Panc1 (cell line): ENCODE results near the gene S100P. TPM values are rescaled to one million over a fixed set of nuclear protein-coding genes. Genes with fewer than 3 reads are reported as not detected.

ENCODE experiments used
- ATAC-seq: fragments of 200-7000 bp; cut with Tn5 transposase; 2 replicates; pipeline ENCODE4 v1.9.1; 2020; ENCODE audit warnings: mild to moderate bottlenecking, moderate library complexity
- BruUV-seq: library from RNA; stranded (reverse); fragments of 400-500 nt; replicated peaks from 2 replicates; lab custom pipeline; 2021; lab: Mats Ljungman, UMichigan
- CTCF ChIA-PET: fragments of 300-600 bp; sonication (Branson Sonifier 250); formaldehyde crosslinking; loops from one replicate; lab custom pipeline; 2022; ENCODE audit warnings: antibody characterized with exemption; lab: Charles Lee
- POLR2A ChIA-PET: fragments of 300-600 bp; sonication (Branson Sonifier 250); formaldehyde crosslinking; loops from one replicate; lab custom pipeline; 2022; ENCODE audit warnings: antibody characterized with exemption; lab: Charles Lee
- DNase-seq: peaks from one replicate; pipeline ENCODE4 v3.0.0-alpha.2; 2010; ENCODE audit warnings: low read depth, low spot score
- H3K27ac ChIP-seq: 2 replicates; pipeline ENCODE4 v1.5.1; 2011; ENCODE audit warnings: mild to moderate bottlenecking, low read length, inconsistent platforms
- H3K27me3 ChIP-seq: fragments of 200-500 bp; sonication (Bioruptor generic); 2 replicates; pipeline ENCODE4 v1.6.0; 2014; ENCODE audit warnings: low read length, inconsistent platforms; ENCODE audit not compliant: control insufficient read depth, insufficient read depth
- H3K36me3 ChIP-seq: fragments of 200-500 bp; sonication (Bioruptor generic); 2 replicates; pipeline ENCODE4 v1.5.1; 2014; ENCODE audit warnings: inconsistent platforms, mild to moderate bottlenecking, low read length, moderate library complexity; ENCODE audit not compliant: control insufficient read depth, insufficient read depth
- H3K4me1 ChIP-seq: 2 replicates; pipeline ENCODE4 v1.5.1; 2011; ENCODE audit warnings: inconsistent platforms, mild to moderate bottlenecking, low read length, moderate library complexity; ENCODE audit not compliant: control insufficient read depth, insufficient read depth
- H3K4me3 ChIP-seq, 2 experiments: 2 replicates each; pipeline ENCODE4 v1.5.1; 2011 to 2012; ENCODE audit warnings: low read depth in 2 of 2, low read length in 2 of 2, mild to moderate bottlenecking in 2 of 2, inconsistent platforms in 1 of 2, moderate library complexity in 1 of 2
- H3K9me3 ChIP-seq: fragments of 200-500 bp; sonication (Bioruptor generic); 2 replicates; pipeline ENCODE4 v1.5.1; 2014; ENCODE audit warnings: low read depth, mild to moderate bottlenecking, inconsistent platforms, low read length, moderate library complexity; ENCODE audit not compliant: control insufficient read depth, insufficient read depth
- POLR2AphosphoS5 ChIP-seq: IDR thresholded peaks from 2 replicates; pipeline ENCODE4 v1.6.1; 2012; ENCODE audit warnings: mild to moderate bottlenecking, low read depth, low read length, moderate library complexity
- SIN3A ChIP-seq: IDR thresholded peaks from 2 replicates; pipeline ENCODE4 v1.6.1; 2012; ENCODE audit warnings: low read depth, mild to moderate bottlenecking, low read length, moderate library complexity, borderline replicate concordance; ENCODE audit not compliant: insufficient read depth
- TCF7L2 ChIP-seq: IDR thresholded peaks from 2 replicates; pipeline ENCODE4 v1.6.1; 2011; ENCODE audit warnings: mild to moderate bottlenecking, low read depth, low read length, inconsistent platforms
- in situ Hi-C: cut with HindIII; loops from 2 replicates; pipeline ENCODE4 v1.10.0; 2016; ENCODE audit warnings: low sequenced_read_pairs, low pct_unique_long_range_greater_than_20kb
- intact Hi-C: fragments of 100-400 bp; cut with micrococcal nuclease; formaldehyde crosslinking; loops from one replicate; pipeline ENCODE4 v1.10.0; 2022; ENCODE audit not compliant: unreplicated experiment
- total RNA-seq: library from RNA; stranded (reverse); gene quantifications from one replicate; pipeline ENCODE4 v1.2.1, GENCODE V29; 2021; ENCODE audit not compliant: unreplicated experiment
- TF ChIP-seq, protein P1 (sequence below): fragments of 450-650 bp; IDR thresholded peaks from 2 replicates; pipeline ENCODE4 v1.5.1; 2017; ENCODE audit warnings: mild to moderate bottlenecking
- TF ChIP-seq, protein P2 (sequence below), 2 experiments: IDR thresholded peaks; 2 replicates each; pipeline ENCODE4 v1.6.1; 2011 to 2012; ENCODE audit warnings: low read depth in 2 of 2, control low read depth in 1 of 2, low read length in 1 of 2, mild to moderate bottlenecking in 1 of 2, moderate library complexity in 1 of 2; ENCODE audit not compliant: insufficient read depth in 1 of 2

Gene S100P
- total RNA-seq, 1 experiment from 2014 or later: 2.3 TPM

DNA sequence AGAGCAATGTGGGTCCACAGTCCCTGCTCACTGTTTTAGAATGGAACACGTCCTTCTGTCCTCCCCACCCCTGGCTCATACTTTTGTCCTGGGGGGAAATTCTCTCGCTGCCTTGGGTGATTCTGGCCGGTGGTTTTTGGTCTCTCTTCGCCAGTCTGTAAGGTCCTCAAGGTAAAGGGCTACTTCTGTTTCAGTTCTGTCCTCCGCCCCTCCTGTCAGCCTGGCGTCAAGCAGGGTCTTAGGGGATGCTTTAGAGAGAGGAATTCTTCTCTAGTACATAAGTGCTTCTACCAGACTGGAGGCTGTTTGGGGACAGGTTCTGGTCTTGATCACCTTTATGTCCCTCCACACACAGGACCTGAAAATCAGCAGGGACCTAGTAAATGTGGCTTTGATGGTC is 16.6 kb downstream of the S100P start:
- Histone ChIP-seq H3K9me3 (no peaks in the 10 kb centered on the region), H3K4me3 (peak overlapping the region; percentile 92 to 93), H3K27me3 (no peaks in the 10 kb centered on the region), H3K27ac (peak overlapping the region; percentile 95), H3K36me3 (no peaks in the 10 kb centered on the region; the same call in 1 of the 2 replicates), H3K4me1 (peaks cover 10% of the 10 kb centered on the region)
- POLR2A ChIA-PET: no interaction called here
- in situ Hi-C loops: no loop called here
- CTCF ChIA-PET: no interaction called here
- DNase-seq: no peak
- ATAC-seq: peak; percentile 33; the same call in 1 of the 2 replicates
- no peak for TF ChIP-seq TCF7L2
- TF ChIP-seq POLR2AphosphoS5: no peak
- TF ChIP-seq, protein P1, sequence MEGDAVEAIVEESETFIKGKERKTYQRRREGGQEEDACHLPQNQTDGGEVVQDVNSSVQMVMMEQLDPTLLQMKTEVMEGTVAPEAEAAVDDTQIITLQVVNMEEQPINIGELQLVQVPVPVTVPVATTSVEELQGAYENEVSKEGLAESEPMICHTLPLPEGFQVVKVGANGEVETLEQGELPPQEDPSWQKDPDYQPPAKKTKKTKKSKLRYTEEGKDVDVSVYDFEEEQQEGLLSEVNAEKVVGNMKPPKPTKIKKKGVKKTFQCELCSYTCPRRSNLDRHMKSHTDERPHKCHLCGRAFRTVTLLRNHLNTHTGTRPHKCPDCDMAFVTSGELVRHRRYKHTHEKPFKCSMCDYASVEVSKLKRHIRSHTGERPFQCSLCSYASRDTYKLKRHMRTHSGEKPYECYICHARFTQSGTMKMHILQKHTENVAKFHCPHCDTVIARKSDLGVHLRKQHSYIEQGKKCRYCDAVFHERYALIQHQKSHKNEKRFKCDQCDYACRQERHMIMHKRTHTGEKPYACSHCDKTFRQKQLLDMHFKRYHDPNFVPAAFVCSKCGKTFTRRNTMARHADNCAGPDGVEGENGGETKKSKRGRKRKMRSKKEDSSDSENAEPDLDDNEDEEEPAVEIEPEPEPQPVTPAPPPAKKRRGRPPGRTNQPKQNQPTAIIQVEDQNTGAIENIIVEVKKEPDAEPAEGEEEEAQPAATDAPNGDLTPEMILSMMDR: no peak
- TF ChIP-seq, protein P2, sequence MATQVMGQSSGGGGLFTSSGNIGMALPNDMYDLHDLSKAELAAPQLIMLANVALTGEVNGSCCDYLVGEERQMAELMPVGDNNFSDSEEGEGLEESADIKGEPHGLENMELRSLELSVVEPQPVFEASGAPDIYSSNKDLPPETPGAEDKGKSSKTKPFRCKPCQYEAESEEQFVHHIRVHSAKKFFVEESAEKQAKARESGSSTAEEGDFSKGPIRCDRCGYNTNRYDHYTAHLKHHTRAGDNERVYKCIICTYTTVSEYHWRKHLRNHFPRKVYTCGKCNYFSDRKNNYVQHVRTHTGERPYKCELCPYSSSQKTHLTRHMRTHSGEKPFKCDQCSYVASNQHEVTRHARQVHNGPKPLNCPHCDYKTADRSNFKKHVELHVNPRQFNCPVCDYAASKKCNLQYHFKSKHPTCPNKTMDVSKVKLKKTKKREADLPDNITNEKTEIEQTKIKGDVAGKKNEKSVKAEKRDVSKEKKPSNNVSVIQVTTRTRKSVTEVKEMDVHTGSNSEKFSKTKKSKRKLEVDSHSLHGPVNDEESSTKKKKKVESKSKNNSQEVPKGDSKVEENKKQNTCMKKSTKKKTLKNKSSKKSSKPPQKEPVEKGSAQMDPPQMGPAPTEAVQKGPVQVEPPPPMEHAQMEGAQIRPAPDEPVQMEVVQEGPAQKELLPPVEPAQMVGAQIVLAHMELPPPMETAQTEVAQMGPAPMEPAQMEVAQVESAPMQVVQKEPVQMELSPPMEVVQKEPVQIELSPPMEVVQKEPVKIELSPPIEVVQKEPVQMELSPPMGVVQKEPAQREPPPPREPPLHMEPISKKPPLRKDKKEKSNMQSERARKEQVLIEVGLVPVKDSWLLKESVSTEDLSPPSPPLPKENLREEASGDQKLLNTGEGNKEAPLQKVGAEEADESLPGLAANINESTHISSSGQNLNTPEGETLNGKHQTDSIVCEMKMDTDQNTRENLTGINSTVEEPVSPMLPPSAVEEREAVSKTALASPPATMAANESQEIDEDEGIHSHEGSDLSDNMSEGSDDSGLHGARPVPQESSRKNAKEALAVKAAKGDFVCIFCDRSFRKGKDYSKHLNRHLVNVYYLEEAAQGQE (IDR thresholded peaks at IDR 0.05; ENCODE audit: insufficient read depth in 1 of 2, low read depth in 2 of 2, low read length in 1 of 2): no peak
- no peak for TF ChIP-seq SIN3A
- no TSS peak for BruUV-seq
- intact Hi-C loops: loop anchor here (10.0 kb wide), 1 partner anchor 75 kb away; the partner anchor contains the start of gene KIAA0232

DNA sequence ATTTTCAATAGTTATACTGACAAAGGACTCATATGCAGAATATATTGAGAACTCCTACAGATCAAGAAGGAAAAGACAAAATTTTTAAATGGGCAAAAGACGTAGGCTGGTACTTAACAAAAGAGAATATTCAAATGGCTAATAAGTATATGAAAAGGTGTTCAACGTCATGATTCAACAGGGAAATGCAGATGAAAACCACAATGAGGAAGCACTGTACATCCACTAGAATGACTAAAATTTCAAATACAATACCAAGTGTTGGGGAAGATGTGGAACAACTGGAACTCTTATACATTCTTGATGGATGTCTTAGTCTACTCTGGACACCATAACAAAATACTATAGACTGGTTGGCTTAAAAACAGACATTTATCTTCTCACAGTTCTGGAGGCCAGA is 17.3 kb downstream of the S100P start:
- intact Hi-C loops (loop anchor here (10.0 kb wide), 1 partner anchor 74 kb away; the partner anchor contains the start of gene KIAA0232), in situ Hi-C loops (no loop called here)
- peaks cover 12% of the 10 kb centered on the region for H3K4me1 ChIP-seq
- POLR2A ChIA-PET: no interaction called here
- no peak for DNase-seq
- no peaks in the 10 kb centered on the region for H3K9me3 ChIP-seq
- H3K4me3 ChIP-seq: no peak overlapping the region
- no peaks in the 10 kb centered on the region; the same call in 1 of the 2 replicates for H3K36me3 ChIP-seq
- no TSS peak for BruUV-seq
- ATAC-seq: no peak
- no peak for TF ChIP-seq TCF7L2
- CTCF ChIA-PET: no interaction called here
- H3K27me3 ChIP-seq: no peaks in the 10 kb centered on the region
- no peak overlapping the region for H3K27ac ChIP-seq

DNA sequence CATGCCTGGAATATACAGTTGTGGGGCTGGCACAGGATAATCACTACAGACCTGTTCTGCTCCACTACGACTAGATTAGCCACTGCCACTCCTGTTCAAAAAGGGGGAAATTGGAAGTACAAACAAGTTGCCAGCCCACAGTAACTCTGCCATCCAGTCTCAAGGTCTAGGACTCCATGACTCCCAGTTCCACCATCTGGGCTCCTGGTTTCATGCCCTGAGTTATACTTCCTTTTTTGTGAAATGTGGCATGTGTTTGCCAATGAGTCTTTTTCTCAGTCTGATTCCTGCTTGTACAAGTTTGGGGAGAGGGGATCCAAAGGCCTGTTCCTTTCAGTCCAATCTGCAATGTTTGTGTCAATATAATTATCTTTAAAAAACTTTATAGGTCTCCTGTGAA is 21.3 kb downstream of the S100P start:
- peaks cover 18% of the 10 kb centered on the region for H3K4me1 ChIP-seq
- peak overlapping the region; percentile 96 for H3K27ac ChIP-seq
- CTCF ChIA-PET: no interaction called here
- no peaks in the 10 kb centered on the region for H3K9me3 ChIP-seq
- POLR2A ChIA-PET: no interaction called here
- H3K4me3 ChIP-seq: no peak overlapping the region
- no TSS peak for BruUV-seq
- no peaks in the 10 kb centered on the region for H3K27me3 ChIP-seq
- in situ Hi-C loops: no loop called here
- intact Hi-C loops: loop anchor here (10.0 kb wide), 1 partner anchor 70 kb away; the partner anchor contains the start of gene KIAA0232
- TF ChIP-seq, protein P2 (IDR thresholded peaks at IDR 0.05; ENCODE audit: insufficient read depth in 1 of 2, low read depth in 2 of 2, low read length in 1 of 2): no peak
- TF ChIP-seq, protein P1: no peak
- TF ChIP-seq SIN3A: no peak
- TF ChIP-seq TCF7L2: no peak
- TF ChIP-seq POLR2AphosphoS5: no peak
- ATAC-seq (no peak), DNase-seq (no peak)
- no peaks in the 10 kb centered on the region for H3K36me3 ChIP-seq
